NCI-H345 treated with DMSO at 0.1 percent for 48 hours (cell line): ENCODE measurements around the gene SKAP1.

ENCODE experiments used
- DNase-seq: peaks from one replicate; lab custom pipeline; 2025; ENCODE audit not compliant: unreplicated experiment; lab: John Stamatoyannopoulos, UW

SKAP1 gene

GRCh38 chr17:48084932-48085331, 345.1 kb downstream of the SKAP1 start:
- DNase-seq: no peak
